Measurements from ENCODE around the gene ZNF598. TPM values are rescaled to one million over a fixed set of nuclear protein-coding genes. Genes with fewer than 3 reads are reported as not detected.

The ZNF598 gene
- total RNA-seq, 2 donors from 2014 or later: 41.0 to 55.4 TPM

DNA sequence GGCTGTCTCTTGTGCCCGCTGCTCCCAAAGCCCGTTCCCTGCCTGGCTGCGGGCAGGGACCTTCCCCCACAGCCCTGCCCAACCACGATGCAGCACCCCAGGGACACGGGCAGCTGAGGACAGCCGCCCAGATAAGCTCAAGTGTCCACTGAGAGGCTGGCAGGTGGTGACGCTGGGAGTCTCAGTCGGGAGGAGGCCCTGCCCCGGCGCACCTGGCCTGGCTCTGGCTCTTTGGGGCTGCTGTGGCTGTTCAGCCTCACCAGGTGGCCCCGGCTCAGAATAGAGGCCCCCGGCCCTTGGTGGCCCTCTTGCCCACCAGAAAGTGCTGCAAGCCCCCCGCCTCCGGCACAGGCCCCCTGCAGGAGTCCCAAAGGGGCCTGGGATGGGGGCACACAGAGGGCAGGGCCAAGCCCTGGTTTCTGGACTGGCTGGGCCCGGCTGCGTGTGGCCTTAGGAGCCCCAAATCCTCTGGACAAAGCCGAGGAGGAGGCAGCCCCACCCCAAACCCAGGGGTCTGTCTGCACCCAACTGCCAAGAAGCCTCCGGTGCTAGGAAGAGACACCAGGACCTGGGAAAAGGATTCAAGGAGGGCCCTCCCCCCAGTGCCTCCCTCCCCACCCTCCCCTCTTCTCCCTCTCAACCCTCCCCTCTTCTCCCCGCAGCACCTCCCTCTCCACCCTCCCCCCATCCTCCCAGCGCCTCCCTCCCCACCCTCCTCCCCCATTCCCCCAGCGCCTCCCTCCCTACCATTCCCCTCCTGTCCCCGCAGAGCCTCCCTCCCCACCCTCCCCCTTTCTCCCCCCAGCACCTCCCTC, 32.8 kb upstream of the ZNF598 start:
- Histone ChIP-seq H3K4me3 (no peak overlapping the region), H3K36me3 (replicated peaks in 1 of 2; ENCODE audit: insufficient read depth in 1 of 2, low read depth in 2 of 2) (no peaks in the 10 kb centered on the region), H3K27me3 (no peaks in the 10 kb centered on the region), H3K4me1 (peaks cover 23% of the 10 kb centered on the region), H3K27ac (peak overlapping the region in 1 of 4 donors; percentile 39), H3K9me3 (no peaks in the 10 kb centered on the region)
- no peak for TF ChIP-seq CTCF (IDR thresholded peaks at IDR 0.05)
- TF ChIP-seq POLR2A (IDR thresholded peaks at IDR 0.05): no peak
- intact Hi-C loops (cut with DNase I): no loop called here
- DNase-seq (peak in 1 of 4 donors; percentile 47), ATAC-seq (no peak)
- 75 to 89% methylated on average over 7 to 15 of the region's 22 CpGs for WGBS, 2 donors

- Histone ChIP-seq H3K36me3 (replicated peaks in 1 of 2; ENCODE audit: insufficient read depth in 1 of 2, low read depth in 2 of 2) (no peaks in the 10 kb centered on the region), H3K4me1 (peaks cover 29% of the 10 kb centered on the region), H3K9me3 (no peaks in the 10 kb centered on the region), H3K4me3 (no peak overlapping the region), H3K27ac (no peak overlapping the region), H3K27me3 (no peaks in the 10 kb centered on the region)
- DNase-seq (no peak), ATAC-seq (no peak)
- intact Hi-C loops (cut with DNase I): no loop called here
- TF ChIP-seq CTCF (IDR thresholded peaks at IDR 0.05) (no peak), POLR2A (IDR thresholded peaks at IDR 0.05) (no peak)
- WGBS, 2 donors: 75 to 83% methylated on average over 7 to 20 of the region's 20 CpGs
Observed at GRCh38 chr16:2040787-2041522, 31.3 kb upstream of the ZNF598 start.

DNA sequence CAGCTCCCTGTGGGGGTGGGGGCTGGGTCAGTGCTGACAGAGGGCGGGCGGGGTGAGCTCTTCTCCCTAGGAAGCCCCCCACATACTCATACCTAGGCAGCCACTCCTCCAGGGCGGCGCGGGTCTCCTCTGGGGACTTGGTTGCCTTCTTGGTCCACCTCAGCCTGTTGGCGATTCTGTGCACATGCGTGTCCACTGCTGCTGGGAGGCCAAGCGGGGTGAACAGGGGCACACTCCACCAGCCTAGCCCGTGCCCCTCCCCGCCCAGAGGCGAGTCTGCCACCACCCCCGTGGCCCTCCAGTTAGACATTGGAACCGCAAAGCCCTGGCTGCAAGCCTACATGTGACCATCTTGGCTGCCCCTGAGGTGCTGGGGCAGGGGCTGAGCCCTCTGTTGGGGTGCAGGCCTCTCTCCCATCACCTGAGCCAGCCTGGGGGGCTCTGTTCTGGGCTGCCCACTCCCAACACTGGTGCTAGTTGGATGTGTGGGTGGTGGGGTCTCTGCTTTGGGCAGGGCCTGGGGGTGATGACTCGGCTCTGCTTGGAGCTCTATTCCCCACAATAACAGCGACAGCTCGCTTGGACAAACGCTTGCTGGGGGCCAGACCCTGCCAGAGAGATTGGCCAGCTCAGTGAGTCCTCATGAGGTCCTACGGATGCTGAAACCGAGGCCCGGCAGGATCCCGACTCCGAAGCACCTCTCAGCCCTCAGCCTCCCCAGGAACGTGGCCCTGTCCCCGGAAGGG, 30.6 kb upstream of the ZNF598 start:
- Histone ChIP-seq H3K27me3 (no peaks in the 10 kb centered on the region), H3K4me3 (no peak overlapping the region), H3K36me3 (replicated peaks in 1 of 2; ENCODE audit: insufficient read depth in 1 of 2, low read depth in 2 of 2) (no peaks in the 10 kb centered on the region), H3K4me1 (peaks cover 36% of the 10 kb centered on the region), H3K27ac (peak overlapping the region in 2 of 4 donors; percentile 55 to 62), H3K9me3 (no peaks in the 10 kb centered on the region)
- TF ChIP-seq POLR2A (IDR thresholded peaks at IDR 0.05) (no peak), CTCF (IDR thresholded peaks at IDR 0.05) (no peak)
- DNase-seq (no peak), ATAC-seq (no peak)
- intact Hi-C loops (cut with DNase I): no loop called here
- WGBS, 2 donors: 83 to 100% methylated on average over 4 to 17 of the region's 24 CpGs

- no peaks in the 10 kb centered on the region for H3K9me3 ChIP-seq
- intact Hi-C loops (cut with DNase I): no loop called here
- H3K36me3 ChIP-seq (replicated peaks in 1 of 2; ENCODE audit: insufficient read depth in 1 of 2, low read depth in 2 of 2): no peaks in the 10 kb centered on the region
- H3K27ac ChIP-seq: peak overlapping the region in 2 of 4 donors; percentile 55 to 62
- TF ChIP-seq CTCF (IDR thresholded peaks at IDR 0.05) (no peak), POLR2A (IDR thresholded peaks at IDR 0.05) (no peak)
- ATAC-seq (peak; percentile 43), DNase-seq (peak in 3 of 4 donors; percentile 60 to 77 (median 64))
- no peaks in the 10 kb centered on the region for H3K27me3 ChIP-seq
- WGBS, 2 donors: 69 to 75% methylated on average over 18 to 26 of the region's 29 CpGs
- H3K4me1 ChIP-seq: peaks cover 37% of the 10 kb centered on the region
- no peak overlapping the region for H3K4me3 ChIP-seq
Observed at GRCh38 chr16:2039274-2040031, 29.8 kb upstream of the ZNF598 start.
